ENCODE results near the gene PODXL2.

PODXL2 gene

GRCh38 chr3:127606086-127606805 is 22.7 kb upstream of the PODXL2 start:
- POLR2A ChIA-PET, result interaction anchor here (1.3 kb wide), 1 partner anchor 9 kb away, joined by 3 read pairs; no protein-coding TSS in a partner anchor
- no peak for DNase-seq (ENCODE audit: extremely low spot score)
- TF ChIP-seq CTCF (IDR thresholded peaks at IDR 0.05; ENCODE audit: control extremely low read depth, extremely low read depth, low read depth, missing control alignments), result no peak
- CTCF ChIA-PET, result interaction anchor here (1.6 kb wide), 1 partner anchor 31 kb away, joined by 5 read pairs; no protein-coding TSS in a partner anchor

GRCh38 chr3:127606981-127607595 is 21.9 kb upstream of the PODXL2 start:
- POLR2A ChIA-PET, result interaction anchor here (1.3 kb wide), 1 partner anchor 10 kb away, joined by 3 read pairs; no protein-coding TSS in a partner anchor
- CTCF ChIA-PET, result interaction anchor here (1.6 kb wide), 1 partner anchor 32 kb away, joined by 5 read pairs; no protein-coding TSS in a partner anchor
- no peak for TF ChIP-seq CTCF (IDR thresholded peaks at IDR 0.05; ENCODE audit: control extremely low read depth, extremely low read depth, low read depth, missing control alignments)
- DNase-seq (ENCODE audit: extremely low spot score), result no peak

GRCh38 chr3:127607675-127608361 is 21.2 kb upstream of the PODXL2 start:
- POLR2A ChIA-PET, result interaction anchor here (1.3 kb wide), 1 partner anchor 10 kb away, joined by 3 read pairs; no protein-coding TSS in a partner anchor
- no peak for TF ChIP-seq CTCF (IDR thresholded peaks at IDR 0.05; ENCODE audit: control extremely low read depth, extremely low read depth, low read depth, missing control alignments)
- no peak for DNase-seq (ENCODE audit: extremely low spot score)
- CTCF ChIA-PET, result no interaction called here

- TF ChIP-seq CTCF (IDR thresholded peaks at IDR 0.05; ENCODE audit: control extremely low read depth, extremely low read depth, low read depth, missing control alignments), result no peak
- ChIA-PET POLR2A (no interaction called here), CTCF (no interaction called here)
- no peak for DNase-seq (ENCODE audit: extremely low spot score)
These were observed 20.6 kb upstream of the PODXL2 start for GRCh38 chr3:127608362-127608718.

- TF ChIP-seq CTCF (IDR thresholded peaks at IDR 0.05; ENCODE audit: control extremely low read depth, extremely low read depth, low read depth, missing control alignments), result no peak
- ChIA-PET CTCF (interaction anchor here (1.3 to 1.8 kb wide), 2 partner anchors 11 to 35 kb away, joined by 5 to 6 read pairs; no protein-coding TSS in a partner anchor), POLR2A (no interaction called here)
- no peak for DNase-seq (ENCODE audit: extremely low spot score)
These were observed 18.9 kb upstream of the PODXL2 start for GRCh38 chr3:127610105-127610504.

GRCh38 chr3:127611251-127611650 is 17.7 kb upstream of the PODXL2 start:
- CTCF ChIA-PET, result interaction anchor here (0.7 to 1.8 kb wide), 4 partner anchors 10 to 37 kb away, joined by 3 to 9 read pairs (median 5); partner anchors contain the start of gene MCM2
- POLR2A ChIA-PET, result no interaction called here
- no peak for TF ChIP-seq CTCF (IDR thresholded peaks at IDR 0.05; ENCODE audit: control extremely low read depth, extremely low read depth, low read depth, missing control alignments)
- no peak for DNase-seq (ENCODE audit: extremely low spot score)

Data from GM10248 (cell line).